NK-92 (cell line): ENCODE data around the gene JAKMIP1.

Experiments
- DNase-seq: peaks from one replicate; lab custom pipeline; 2025; ENCODE audit not compliant: unreplicated experiment; lab: John Stamatoyannopoulos, UW

JAKMIP1 gene

GRCh38 chr4:6200011-6200921 lies at the start of gene JAKMIP1:
Gene JAKMIP1 (minus strand): TSS chr4:6200549. CDS start chr4:6112850, 87,699 bp downstream.
- DNase-seq, result no peak

GRCh38 chr4:6248394-6248793 lies 48.0 kb upstream of the JAKMIP1 start:
- no peak for DNase-seq

GRCh38 chr4:6246170-6246634 lies 45.9 kb upstream of the JAKMIP1 start:
- DNase-seq, result no peak

- DNase-seq, result no peak
These were observed 45.2 kb upstream of the JAKMIP1 start for GRCh38 chr4:6245246-6246169.

GRCh38 chr4:6242271-6243029 lies 42.1 kb upstream of the JAKMIP1 start:
- no peak for DNase-seq

GRCh38 chr4:6241062-6241845 lies 40.9 kb upstream of the JAKMIP1 start:
- no peak for DNase-seq

- no peak for DNase-seq
These were observed 39.6 kb upstream of the JAKMIP1 start for GRCh38 chr4:6239968-6240367.

- no peak for DNase-seq
These were observed 39.1 kb upstream of the JAKMIP1 start for GRCh38 chr4:6239486-6239885.

GRCh38 chr4:6236816-6237390 lies 36.6 kb upstream of the JAKMIP1 start:
- DNase-seq, result no peak

- DNase-seq, result no peak
These were observed 35.7 kb upstream of the JAKMIP1 start for GRCh38 chr4:6235901-6236640.

- DNase-seq, result no peak
These were observed 34.7 kb upstream of the JAKMIP1 start for GRCh38 chr4:6235012-6235411.

GRCh38 chr4:6233929-6234328 lies 33.6 kb upstream of the JAKMIP1 start:
- no peak for DNase-seq

- DNase-seq, result no peak
These were observed 32.8 kb upstream of the JAKMIP1 start for GRCh38 chr4:6232836-6233785.

- no peak for DNase-seq
These were observed 31.4 kb upstream of the JAKMIP1 start for GRCh38 chr4:6231663-6232165.

GRCh38 chr4:6230827-6231662 lies 30.7 kb upstream of the JAKMIP1 start:
- DNase-seq, result no peak

- DNase-seq, result no peak
These were observed 30.1 kb upstream of the JAKMIP1 start for GRCh38 chr4:6230502-6230785.
